ENCODE data around the gene PSMB7. TPM values are rescaled to one million over a fixed set of nuclear protein-coding genes. Genes with fewer than 3 reads are reported as not detected.

Gene PSMB7
- total and polyA plus RNA-seq, 2 of the 4 experiments (the other 2 are of a cell fraction) = 340 to 430 TPM

- in situ Hi-C loops (cut with MboI; ENCODE audit: low sequenced_read_pairs) = loop anchor here (10.0 to 25.0 kb wide), 2 partner anchors 298 to 340 kb away; no protein-coding TSS in a partner anchor
- Histone ChIP-seq H2BK5ac (ENCODE audit: low read depth, low read length, poor library complexity, severe bottlenecking) (peak overlapping the region; percentile 79), H3K56ac (ENCODE audit: extremely low read depth, insufficient read depth, low read length) (peak overlapping the region; percentile 82), H3K4me2 (ENCODE audit: low read depth, low read length) (peak overlapping the region; percentile 99), H2BK15ac (ENCODE audit: low read depth, low read length) (peak overlapping the region; percentile 35; the same call in 1 of the 3 replicates), H2AFZ (replicated peaks; ENCODE audit: low read length, poor library complexity) (peak overlapping the region; percentile 91), H4K5ac (ENCODE audit: low read depth, low read length) (peak overlapping the region; percentile 92), H3K9me1 (ENCODE audit: insufficient read depth, low read length) (0 out of 2 replicates have a peak, but pooled peaks cover 3% of the 10 kb centered on the region), H4K91ac (ENCODE audit: insufficient read depth, low read depth, low read length) (peak overlapping the region; percentile 97), H2AK9ac (replicated peaks; ENCODE audit: low read depth, low read length, poor library complexity) (peak overlapping the region; percentile 96), H3K23ac (ENCODE audit: low read depth, low read length) (peak overlapping the region; percentile 88), H2AK5ac (ENCODE audit: low read depth, low read length) (peak overlapping the region; percentile 96), H3K14ac (replicated peaks; ENCODE audit: low read depth, low read length) (peak overlapping the region; percentile 98), H3K9ac (ENCODE audit: low read depth, low read length) (peak overlapping the region; percentile 89), H2BK120ac (ENCODE audit: low read depth, low read length) (peak overlapping the region; percentile 67), H3K4ac (ENCODE audit: low read depth, low read length) (peak overlapping the region; percentile 99), H3K27ac (ENCODE audit: insufficient read depth, low read length) (peak overlapping the region; percentile 71), H3K27me3 (ENCODE audit: control insufficient read depth, insufficient read depth, low read length) (no peaks in the 10 kb centered on the region), H4K8ac (ENCODE audit: low read depth in 2 of 2, low read length in 2 of 2) (peak overlapping the region; percentile 98), H3K4me3 (ENCODE audit: insufficient read depth, low read depth, low read length) (peak overlapping the region; percentile 91), H3K79me1 (ENCODE audit: low read depth in 1 of 2, low read length in 2 of 2) (peaks cover 24% of the 10 kb centered on the region in 2 experiments), H2BK20ac (ENCODE audit: low read depth, low read length) (no peak overlapping the region; the same call in 1 of the 2 replicates), H3K4me1 (ENCODE audit: control insufficient read depth, insufficient read depth, low read length) (peaks cover 9% of the 10 kb centered on the region), H4K20me1 (ENCODE audit: insufficient read depth, low read length) (no peaks in the 10 kb centered on the region; the same call in 1 of the 2 replicates), H3K36me3 (ENCODE audit: control insufficient read depth, insufficient read depth, low read length) (peaks cover 19% of the 10 kb centered on the region), H3K9me3 (ENCODE audit: control insufficient read depth, insufficient read depth, low read length) (peaks cover 3% of the 10 kb centered on the region), H3K18ac (ENCODE audit: low read depth, low read length) (no peak overlapping the region)
- intact Hi-C loops (cut with micrococcal nuclease) = loop anchor here (5.0 to 10.0 kb wide), 2 partner anchors 200 to 338 kb away; no protein-coding TSS in a partner anchor
- CTCF ChIA-PET = interaction anchor here (0.6 to 1.3 kb wide), 4 partner anchors 14 to 210 kb away, joined by 3 to 4 read pairs (median 4); no protein-coding TSS in a partner anchor
- TF ChIP-seq RFX5 (IDR thresholded peaks at IDR 0.05; ENCODE audit: low read depth, low read length) (no peak), FOS (IDR thresholded peaks at IDR 0.05; ENCODE audit: low read depth, low read length) (no peak), POLR2A (IDR thresholded peaks at IDR 0.05; ENCODE audit: low read depth, low read length) (no peak), MAFK (IDR thresholded peaks at IDR 0.05; ENCODE audit: low read depth, low read length) (no peak), RCOR1 (IDR thresholded peaks at IDR 0.05; ENCODE audit: insufficient replicate concordance, low read length) (no peak), CTCF (conservative IDR thresholded peaks at IDR 0.05; ENCODE audit: low read depth, low read length) (no peak), USF2 (IDR thresholded peaks at IDR 0.05; ENCODE audit: low read depth, low read length) (no peak), ELK1 (IDR thresholded peaks at IDR 0.05; ENCODE audit: borderline replicate concordance, low read depth, low read length) (no peak), NFE2L2 (IDR thresholded peaks at IDR 0.05; ENCODE audit: low read depth, low read length) (no peak), SMC3 (IDR thresholded peaks at IDR 0.05; ENCODE audit: low read depth, low read length) (no peak), MXI1 (IDR thresholded peaks at IDR 0.05; ENCODE audit: borderline replicate concordance, low read depth, low read length) (no peak), BHLHE40 (IDR thresholded peaks at IDR 0.05; ENCODE audit: low read depth, low read length) (no peak), RAD21 (IDR thresholded peaks at IDR 0.05; ENCODE audit: low read length) (no peak), CEBPB (IDR thresholded peaks at IDR 0.05; ENCODE audit: low read depth, low read length) (no peak), CHD1 (IDR thresholded peaks at IDR 0.05; ENCODE audit: low read depth, low read length) (no peak), MAZ (IDR thresholded peaks at IDR 0.05; ENCODE audit: borderline replicate concordance, low read depth, low read length) (no peak)
- dilution Hi-C loops (cut with HindIII; ENCODE audit: low sequenced_read_pairs, unreplicated experiment) = no loop called here
- BruUV-seq (replicated peaks) = TSS peak; percentile 36
- POLR2A ChIA-PET (ENCODE audit: unreplicated experiment) = interaction anchor here (0.6 kb wide), 1 partner anchor 712 kb away, joined by 13 read pairs; no protein-coding TSS in a partner anchor
- no CpG with 5 or more reads among the region's 13 CpGs for WGBS, 2 experiments (ENCODE audit: extremely low coverage in 2 of 2, insufficient read length in 1 of 2)
- DNase-seq (no peak), ATAC-seq (ENCODE audit: low read depth) (no peak)
Measured at GRCh38 chr9:124414612-124415011, 630 bp downstream of the PSMB7 start.
